H1 (cell line): ENCODE data around the gene NT5C1A. TPM values are rescaled to one million over a fixed set of nuclear protein-coding genes. Genes with fewer than 3 reads are reported as not detected.

Experiments
- BRCA1 ChIP-seq: IDR thresholded peaks from 2 replicates; pipeline ENCODE4 v1.6.1; 2012; ENCODE audit warnings: low read depth, low read length, improper control_type of control experiment
- CHD7 ChIP-seq: fragments of 300-600 bp; sonication (generic); IDR thresholded peaks from 2 replicates; pipeline ENCODE4 v1.7.1; 2012; ENCODE audit warnings: low read length, moderate library complexity, mild to moderate bottlenecking, inconsistent platforms; ENCODE audit not compliant: insufficient replicate concordance
- FOSL1 ChIP-seq: IDR thresholded peaks from 2 replicates; pipeline ENCODE4 v1.6.1; 2011; ENCODE audit warnings: mild to moderate bottlenecking, low read depth, low read length, moderate library complexity; ENCODE audit not compliant: insufficient read depth
- PHF8 ChIP-seq: fragments of 200-600 bp; sonication (generic); conservative IDR thresholded peaks from 2 replicates; pipeline ENCODE4 v1.7.1; 2012; ENCODE audit warnings: low read depth, mild to moderate bottlenecking, inconsistent platforms, low read length, moderate library complexity
- POLR2AphosphoS5 ChIP-seq: IDR thresholded peaks from 2 replicates; pipeline ENCODE4 v1.6.1; 2011; ENCODE audit warnings: low read depth, low read length
- polyA plus RNA-seq, 7 experiments: library from polyadenylated mRNA; depleted of rRNA in 3 of 7; stranded (reverse) in 5 of 7; unstranded in 2 of 7; fragments of >200 nt in 5 of 7; fragments of 200-250 nt in 2 of 7; gene quantifications; 1 replicate in 5 of 7; 2 replicates in 1 of 7; 4 replicates in 1 of 7; pipeline versions ENCODE4 v1.2.1 to v1.2.3, GENCODE V29; 2011 to 2013; ENCODE audit warnings: missing spikeins in 2 of 7, mixed read lengths in 2 of 7
- total RNA-seq: library from RNA; stranded (reverse); fragmentation: NEBNext Ultra II Directional; extraction: Animal tissue kit (Norgen Biotek cat#: 25700); gene quantifications from 2 replicates; pipeline ENCODE4 v1.2.1, GENCODE V29; 2021

Gene NT5C1A
- total and polyA plus RNA-seq, 2 of the 8 experiments (the other 6 are each of a cell fraction or from before 2014, with no cell fraction given): not detected

- TF ChIP-seq FOSL1: no peak
- TF ChIP-seq PHF8: no peak
- TF ChIP-seq POLR2AphosphoS5: no peak
- no peak for TF ChIP-seq BRCA1
- TF ChIP-seq CHD7: no peak
Observed at GRCh38 chr1:39659538-39659937, 12.4 kb downstream of the NT5C1A start (continued).
